Parathyroid adenoma (tissue), 2 donors: ENCODE data around the gene ABCC10.
"Not testable (repeated sequence)": the region's sequence is repeated elsewhere in the genome, so short reads cannot be mapped to it uniquely, and the experiment has no call there.

Source experiments
- H2AFZ ChIP-seq: fragments of 300-600 bp; sonication (generic); one replicate; pipeline ENCODE4 v1.7.0; 2017; ENCODE audit warnings: antibody characterized with exemption, mild to moderate bottlenecking
- H3K27ac ChIP-seq: fragments of 300-600 bp; sonication (generic); one replicate; pipeline ENCODE4 v1.7.0; 2017
- H3K27me3 ChIP-seq: fragments of 300-600 bp; sonication (generic); one replicate; pipeline ENCODE4 v1.7.0; 2017; ENCODE audit warnings: low read length; ENCODE audit not compliant: control insufficient read depth, insufficient read depth
- H3K36me3 ChIP-seq: fragments of 300-600 bp; sonication (generic); one replicate; pipeline ENCODE4 v1.7.0; 2017; ENCODE audit warnings: low read length; ENCODE audit not compliant: control insufficient read depth, insufficient read depth
- H3K4me1 ChIP-seq: fragments of 300-600 bp; sonication (generic); one replicate; pipeline ENCODE4 v1.7.0; 2017; ENCODE audit warnings: control low read depth
- H3K4me2 ChIP-seq: fragments of 300-600 bp; sonication (generic); one replicate; pipeline ENCODE4 v1.7.0; 2017; ENCODE audit warnings: low read length
- H3K4me3 ChIP-seq: fragments of 300-600 bp; sonication (generic); one replicate; pipeline ENCODE4 v1.7.0; 2017; ENCODE audit warnings: low read depth, low read length
- H3K79me2 ChIP-seq: fragments of 300-600 bp; sonication (generic); one replicate; pipeline ENCODE4 v1.7.0; 2017; ENCODE audit warnings: control low read depth
- H3K9ac ChIP-seq: fragments of 300-600 bp; sonication (generic); one replicate; pipeline ENCODE4 v1.7.0; 2017; ENCODE audit warnings: mild to moderate bottlenecking
- H3K9me3 ChIP-seq: fragments of 300-600 bp; sonication (generic); one replicate; pipeline ENCODE4 v1.7.0; 2017; ENCODE audit warnings: low read length; ENCODE audit not compliant: control insufficient read depth
- TF ChIP-seq, protein P1 (sequence below): fragments of 300-600 bp; sonication (generic); IDR thresholded peaks from one replicate; pipeline ENCODE4 v1.7.0; 2017; ENCODE audit warnings: antibody characterized with exemption, mild to moderate bottlenecking
- donor health status: primary hyperparathyroidism.

ABCC10 gene

DNA sequence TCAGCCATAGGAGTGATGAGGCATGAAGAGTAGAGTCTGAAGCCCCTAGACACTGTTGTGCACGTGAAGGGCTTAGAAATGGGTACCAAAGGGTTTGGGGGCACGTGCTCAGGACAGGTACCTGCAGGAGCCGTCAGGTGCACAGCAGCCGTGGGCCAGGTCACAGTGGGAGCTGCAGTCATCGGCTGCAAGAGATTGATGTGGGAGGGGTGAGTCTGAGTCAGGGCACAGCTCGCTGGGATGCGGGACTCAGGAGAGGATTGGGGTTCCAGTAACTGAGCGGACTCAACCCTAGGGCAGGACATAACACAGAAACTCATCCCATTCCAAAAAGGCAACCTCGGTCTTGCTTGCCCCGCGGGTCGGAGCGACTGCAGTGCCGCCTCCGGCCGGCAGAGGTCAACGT lies 27.0 kb downstream of the ABCC10 start:
- Histone ChIP-seq H3K4me3 (peak overlapping the region; percentile 43), H3K79me2 (no peaks in the 10 kb centered on the region), H3K9ac (no peak overlapping the region), H2AFZ (peak overlapping the region; percentile 86), H3K27ac (no peak overlapping the region), H3K4me1 (peaks cover 5% of the 10 kb centered on the region), H3K9me3 (no peaks in the 10 kb centered on the region), H3K4me2 (peak overlapping the region; percentile 71), H3K27me3 (no peaks in the 10 kb centered on the region), H3K36me3 (no peaks in the 10 kb centered on the region)
- TF ChIP-seq, protein P1, sequence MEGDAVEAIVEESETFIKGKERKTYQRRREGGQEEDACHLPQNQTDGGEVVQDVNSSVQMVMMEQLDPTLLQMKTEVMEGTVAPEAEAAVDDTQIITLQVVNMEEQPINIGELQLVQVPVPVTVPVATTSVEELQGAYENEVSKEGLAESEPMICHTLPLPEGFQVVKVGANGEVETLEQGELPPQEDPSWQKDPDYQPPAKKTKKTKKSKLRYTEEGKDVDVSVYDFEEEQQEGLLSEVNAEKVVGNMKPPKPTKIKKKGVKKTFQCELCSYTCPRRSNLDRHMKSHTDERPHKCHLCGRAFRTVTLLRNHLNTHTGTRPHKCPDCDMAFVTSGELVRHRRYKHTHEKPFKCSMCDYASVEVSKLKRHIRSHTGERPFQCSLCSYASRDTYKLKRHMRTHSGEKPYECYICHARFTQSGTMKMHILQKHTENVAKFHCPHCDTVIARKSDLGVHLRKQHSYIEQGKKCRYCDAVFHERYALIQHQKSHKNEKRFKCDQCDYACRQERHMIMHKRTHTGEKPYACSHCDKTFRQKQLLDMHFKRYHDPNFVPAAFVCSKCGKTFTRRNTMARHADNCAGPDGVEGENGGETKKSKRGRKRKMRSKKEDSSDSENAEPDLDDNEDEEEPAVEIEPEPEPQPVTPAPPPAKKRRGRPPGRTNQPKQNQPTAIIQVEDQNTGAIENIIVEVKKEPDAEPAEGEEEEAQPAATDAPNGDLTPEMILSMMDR, result peak; percentile 97

- H3K9me3 ChIP-seq, result no peaks in the 10 kb centered on the region
- no peak overlapping the region for H3K27ac ChIP-seq
- peak overlapping the region; percentile 43 for H3K4me3 ChIP-seq
- H3K4me1 ChIP-seq, result peaks cover 5% of the 10 kb centered on the region
- H3K9ac ChIP-seq, result no peak overlapping the region
- no peaks in the 10 kb centered on the region for H3K79me2 ChIP-seq
- peak overlapping the region; percentile 86 for H2AFZ ChIP-seq
- no peaks in the 10 kb centered on the region for H3K27me3 ChIP-seq
- H3K4me2 ChIP-seq, result peak overlapping the region; percentile 71
- TF ChIP-seq, protein P1, result no peak
- no peaks in the 10 kb centered on the region for H3K36me3 ChIP-seq
These were observed 27.6 kb downstream of the ABCC10 start for GRCh38 chr6:43454696-43455530.

DNA sequence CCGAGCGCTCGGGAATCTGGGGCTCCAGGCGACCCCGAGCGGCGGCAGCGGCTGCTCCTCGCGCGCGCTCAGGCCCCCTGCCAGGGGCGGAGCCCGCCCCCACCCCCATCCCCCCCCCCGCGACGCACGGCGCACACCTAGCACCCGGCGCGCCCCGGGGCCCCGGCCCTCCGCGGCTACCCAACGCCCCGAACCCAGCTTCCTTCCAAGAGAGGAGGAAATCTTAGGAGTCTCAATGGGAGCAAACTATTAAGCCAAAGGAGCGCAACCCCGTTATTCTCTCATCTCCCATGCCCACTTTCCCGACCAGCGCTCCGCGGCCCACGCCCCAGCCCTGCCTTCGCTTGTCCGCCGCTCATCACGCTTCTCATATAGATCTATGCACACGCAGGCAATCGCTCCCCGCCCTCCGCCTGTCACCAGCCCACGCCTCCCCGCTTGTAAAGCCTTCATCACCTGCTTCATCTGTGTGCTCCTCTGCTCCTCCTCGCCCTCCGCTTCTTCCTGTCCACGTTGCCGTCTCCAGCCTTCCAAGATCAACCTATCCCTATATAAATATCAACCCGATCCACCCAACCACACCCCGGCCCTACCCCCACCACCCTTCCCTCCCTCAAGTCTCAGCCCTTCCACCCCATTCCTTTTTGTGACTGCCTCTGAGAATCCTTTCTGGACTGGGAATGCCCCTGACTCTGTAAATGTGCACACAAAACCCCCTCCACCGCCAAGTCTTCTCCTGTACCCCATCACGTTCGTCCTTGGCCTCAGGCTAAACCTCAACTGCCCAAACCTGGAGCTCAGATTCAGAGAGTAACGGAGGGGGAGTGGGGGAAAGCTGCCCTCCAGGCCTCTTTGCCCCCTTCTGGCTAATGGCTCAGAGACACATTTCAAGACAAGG lies 28.4 kb downstream of the ABCC10 start, which contains the start of gene DLK2:
DLK2 (minus strand) TSS at position 18 of the 898 bp plus-strand sequence. CDS start 723 bp downstream, outside the sequence.
- Histone ChIP-seq H3K4me2 (peak within 1 kb of the TSS; percentile 71), H3K4me3 (peak within 1 kb of the TSS; percentile 43), H3K9ac (no peak within 1 kb of the TSS), H3K27ac (no peak within 1 kb of the TSS), H3K27me3 (no peaks in the 10 kb centered on the region), H3K36me3 (no peaks in the 10 kb centered on the region), H3K4me1 (peaks cover 5% of the 10 kb centered on the region), H2AFZ (peak within 1 kb of the TSS; percentile 86), H3K79me2 (no peaks in the 10 kb centered on the region), H3K9me3 (no peaks in the 10 kb centered on the region)
- TF ChIP-seq, protein P1, result no peak

- Histone ChIP-seq H3K27ac (no peak overlapping the region), H2AFZ (no peak overlapping the region), H3K36me3 (no peaks in the 10 kb centered on the region), H3K4me2 (no peak overlapping the region), H3K9me3 (no peaks in the 10 kb centered on the region), H3K9ac (no peak overlapping the region), H3K4me3 (no peak overlapping the region), H3K4me1 (peaks cover 5% of the 10 kb centered on the region), H3K27me3 (no peaks in the 10 kb centered on the region), H3K79me2 (no peaks in the 10 kb centered on the region)
- TF ChIP-seq, protein P1, result no peak
These were observed 30.3 kb downstream of the ABCC10 start for GRCh38 chr6:43457643-43458042.

DNA sequence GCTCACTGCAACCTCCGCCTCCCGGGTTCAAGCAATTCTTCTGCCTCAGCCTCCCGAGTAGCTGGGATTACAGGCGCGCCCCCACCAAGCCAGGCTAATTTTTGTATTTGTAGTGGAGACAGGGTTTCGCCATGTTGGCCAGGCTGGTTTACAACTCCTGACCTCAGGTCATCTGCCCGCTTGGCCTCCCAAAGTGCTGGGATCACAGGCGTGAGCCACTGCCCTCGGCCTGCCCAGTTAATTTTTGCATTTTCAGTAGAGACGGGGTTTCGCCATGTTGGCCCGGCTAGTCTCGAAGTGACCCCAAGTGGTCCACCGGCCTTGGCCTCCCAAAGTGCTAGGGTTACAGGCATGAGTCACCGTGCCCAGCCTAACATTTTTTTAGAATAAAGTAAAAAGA lies 30.8 kb downstream of the ABCC10 start:
- H3K36me3 ChIP-seq, result not testable (repeated sequence)

More for the DNA sequence above, 30.8 kb downstream of the ABCC10 start:
- not testable (repeated sequence) for H3K27me3 ChIP-seq, H3K4me3 ChIP-seq, H3K4me2 ChIP-seq, H3K79me2 ChIP-seq, H3K4me1 ChIP-seq, H2AFZ ChIP-seq, H3K27ac ChIP-seq, H3K9ac ChIP-seq, H3K9me3 ChIP-seq
